GM19455 (cell line): Measurements from ENCODE around the gene UBAP1.
"Not testable (repeated sequence)": the region's sequence is repeated elsewhere in the genome, so short reads cannot be mapped to it uniquely, and the experiment has no call there.

ENCODE experiments used
- ATAC-seq: cut with Tn5 transposase; IDR thresholded peaks from one replicate; pipeline ENCODE4 v1.9.1; 2021; ENCODE audit not compliant: unreplicated experiment

The UBAP1 gene

DNA sequence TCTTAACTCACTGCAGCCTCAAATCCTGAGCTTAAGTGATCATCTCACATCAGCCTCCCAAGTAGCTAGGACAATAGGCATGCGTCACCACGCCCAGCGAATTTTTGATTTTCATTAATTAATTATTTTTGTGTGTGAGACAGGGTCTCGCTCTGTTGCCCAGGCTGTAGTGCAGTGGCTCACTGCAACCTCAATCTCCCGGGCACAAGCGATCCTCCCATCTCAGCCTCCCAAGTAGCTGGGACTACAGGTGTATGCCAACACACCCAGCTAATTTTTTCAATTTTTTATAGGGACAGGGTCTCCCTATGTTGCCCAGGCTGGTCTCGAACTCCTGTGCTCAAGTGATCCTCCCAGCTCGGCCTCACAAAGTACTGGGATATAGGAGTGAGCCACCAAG is 41.4 kb downstream of the UBAP1 start:
- ATAC-seq: no peak

DNA sequence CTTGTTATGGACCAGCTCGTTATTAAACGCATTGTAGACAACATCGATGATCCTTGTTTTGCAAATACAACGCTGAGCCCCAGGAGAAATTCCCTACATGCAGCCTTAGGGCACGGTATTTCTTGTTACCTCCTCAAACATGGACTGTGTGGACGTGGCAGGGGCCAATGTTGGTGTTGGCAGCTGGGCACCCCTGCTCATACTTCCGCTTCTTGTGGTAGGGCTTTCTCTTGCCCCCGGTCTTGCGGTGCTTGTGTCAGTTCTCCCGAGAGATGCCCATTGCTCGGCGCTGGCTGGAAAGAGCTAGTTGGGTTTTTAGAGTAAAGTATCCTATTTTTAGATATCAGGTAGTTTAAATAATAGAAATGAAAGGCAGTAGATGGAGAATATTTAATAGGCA is 45.5 kb downstream of the UBAP1 start:
- ATAC-seq: no peak

DNA sequence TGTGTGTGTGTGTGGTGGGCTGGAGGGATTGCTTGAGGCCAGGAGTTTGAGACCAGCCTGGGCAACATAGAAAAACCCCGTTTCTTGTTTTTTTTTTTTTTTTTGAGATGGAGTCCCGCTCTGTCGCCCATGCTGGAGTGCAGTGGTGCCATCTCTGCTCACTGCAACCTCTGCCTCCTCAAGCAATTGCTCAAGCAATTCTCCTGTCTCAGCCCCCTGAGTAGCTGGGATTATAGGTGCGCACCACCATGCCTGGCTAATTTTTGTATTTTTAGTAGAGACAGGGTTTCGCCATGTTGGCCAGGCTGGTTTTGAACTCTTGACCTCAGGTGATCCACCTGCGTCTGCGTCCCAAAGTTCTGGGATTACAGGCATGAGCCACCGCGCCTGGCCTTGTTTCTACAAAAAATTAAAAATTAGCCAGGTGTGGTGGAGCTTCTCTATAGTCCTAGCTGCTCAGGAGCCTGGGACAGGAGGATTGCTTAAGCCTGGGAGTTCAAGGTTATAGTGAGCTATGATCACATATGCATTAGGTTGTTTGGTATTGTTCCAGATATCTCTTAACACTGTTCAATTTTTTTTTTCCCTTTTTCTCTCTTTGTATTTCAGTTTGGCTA is 47.4 kb downstream of the UBAP1 start:
- not testable (repeated sequence) for ATAC-seq

GRCh38 chr9:34227445-34227844 is 48.6 kb downstream of the UBAP1 start:
- ATAC-seq: no peak

GRCh38 chr9:34230556-34230955 is 51.7 kb downstream of the UBAP1 start:
- ATAC-seq: no peak

DNA sequence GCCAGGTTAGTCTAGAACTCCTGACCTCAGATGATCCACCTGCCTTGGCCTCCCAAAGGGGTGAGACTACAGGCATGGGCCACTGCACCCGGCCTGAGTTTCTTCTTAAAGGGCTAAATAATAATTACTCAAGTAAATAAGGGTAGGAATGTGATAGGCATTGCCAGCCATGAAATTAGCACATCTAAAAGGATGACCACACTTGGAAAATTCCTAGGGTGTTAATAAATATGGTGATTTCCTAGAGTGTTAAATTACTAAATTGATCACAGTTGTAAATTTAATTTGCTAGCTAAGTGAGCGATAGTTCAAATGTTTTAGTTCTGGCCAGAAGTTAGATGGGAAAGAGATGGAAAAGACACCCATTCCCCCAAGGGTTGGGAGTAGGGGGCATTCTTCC is 53.4 kb downstream of the UBAP1 start:
- ATAC-seq: no peak

GRCh38 chr9:34233672-34234071 is 54.8 kb downstream of the UBAP1 start:
- no peak for ATAC-seq

DNA sequence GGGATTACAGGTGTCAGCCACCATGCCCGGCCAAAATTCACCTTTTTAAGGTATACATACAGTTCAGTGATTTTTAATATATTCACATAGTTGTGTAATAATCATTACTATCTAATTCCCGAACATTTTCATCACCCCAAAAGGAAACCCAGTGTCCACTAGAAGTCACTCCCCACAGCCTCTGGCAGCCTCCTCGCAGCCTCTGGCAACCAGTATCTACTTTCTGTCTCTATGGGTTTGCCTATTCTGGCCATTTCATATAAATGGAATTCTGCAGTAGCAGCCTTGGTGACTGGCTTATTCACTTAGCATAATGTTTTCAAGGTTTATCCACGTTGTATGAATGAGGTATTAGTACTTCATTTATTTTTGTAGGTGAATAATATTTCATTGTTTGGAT is 59.0 kb downstream of the UBAP1 start:
- ATAC-seq: no peak

DNA sequence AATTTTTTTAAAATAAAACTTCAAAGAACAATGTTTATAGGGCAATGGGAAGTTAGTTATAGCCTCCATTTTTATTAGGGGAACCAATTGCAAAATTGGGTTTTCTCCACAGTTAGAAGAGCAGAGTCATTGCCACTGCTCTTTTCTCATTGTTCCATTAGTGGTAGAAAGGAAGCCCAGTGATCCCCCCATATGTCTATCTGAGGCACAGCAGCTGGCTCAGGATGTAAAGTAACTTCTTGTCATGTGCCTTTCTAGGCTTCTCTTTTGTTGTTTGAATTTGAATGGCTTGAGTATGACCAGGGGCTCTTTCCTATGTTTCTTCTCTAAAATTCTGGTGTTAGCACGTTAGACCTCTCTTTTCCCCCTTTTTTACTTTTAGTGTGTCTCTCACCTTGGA is 61.2 kb downstream of the UBAP1 start:
- no peak for ATAC-seq

DNA sequence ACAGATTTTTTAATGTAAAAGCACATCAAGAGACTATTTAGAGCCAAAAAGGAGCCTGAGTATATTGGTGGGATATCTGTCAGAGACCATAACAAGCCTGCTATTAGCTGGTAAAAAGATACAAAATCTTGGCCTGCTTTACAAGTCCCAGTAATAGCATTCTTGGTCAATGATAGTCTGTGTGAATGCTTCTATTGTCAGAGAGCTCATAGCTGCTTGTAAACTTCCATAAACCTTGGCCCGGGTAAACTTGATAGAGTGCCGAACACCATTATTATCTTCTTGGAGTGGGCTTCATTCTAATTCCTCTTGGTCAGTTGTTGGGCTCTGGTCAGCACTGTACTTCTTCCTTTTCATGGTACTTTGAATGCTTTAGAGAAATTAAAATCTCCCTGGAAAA is 64.0 kb downstream of the UBAP1 start:
- no peak for ATAC-seq

DNA sequence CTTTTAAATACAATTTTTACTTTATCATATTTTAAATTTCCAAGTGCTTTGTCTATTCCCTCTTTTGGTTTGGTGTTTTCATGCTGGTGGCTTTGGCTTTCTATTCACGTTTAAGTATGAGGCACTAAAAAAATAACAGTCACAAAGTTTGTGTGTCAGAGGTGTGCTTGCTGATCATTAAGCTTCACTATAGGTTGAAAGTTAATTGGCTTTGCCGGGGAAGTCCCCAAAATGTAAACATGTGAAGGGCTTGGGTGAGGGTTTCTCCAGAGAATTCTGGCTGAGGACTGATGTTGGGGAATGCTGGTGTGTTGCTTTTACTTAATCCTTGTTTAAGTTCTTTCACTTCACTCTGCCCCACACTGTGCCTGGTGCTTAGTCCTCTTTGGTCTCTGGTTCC is 66.4 kb downstream of the UBAP1 start:
- not testable (repeated sequence) for ATAC-seq

DNA sequence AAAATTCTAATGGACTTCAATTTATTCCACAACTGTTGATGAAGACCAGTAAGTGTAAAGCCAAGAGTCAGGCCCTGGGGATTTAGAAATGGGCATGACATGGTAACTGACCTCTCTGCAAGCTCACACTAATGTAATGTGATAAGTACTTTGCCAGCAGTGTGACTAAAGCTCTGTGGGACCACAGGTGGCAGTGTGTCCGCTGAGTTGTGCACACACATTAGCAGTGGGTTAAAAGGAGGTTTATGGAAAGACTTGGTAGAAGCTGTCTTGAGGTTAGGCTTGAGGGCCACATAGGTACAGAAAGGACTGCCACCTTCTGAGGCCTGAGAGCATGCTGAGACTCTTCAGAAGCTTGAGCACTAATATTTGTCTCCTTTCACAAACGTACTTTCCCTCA is 67.6 kb downstream of the UBAP1 start:
- ATAC-seq: no peak

GRCh38 chr9:34247782-34248181 is 68.9 kb downstream of the UBAP1 start:
- ATAC-seq: not testable (repeated sequence)

- no peak for ATAC-seq
Measured at GRCh38 chr9:34249274-34249673, 70.4 kb downstream of the UBAP1 start.

DNA sequence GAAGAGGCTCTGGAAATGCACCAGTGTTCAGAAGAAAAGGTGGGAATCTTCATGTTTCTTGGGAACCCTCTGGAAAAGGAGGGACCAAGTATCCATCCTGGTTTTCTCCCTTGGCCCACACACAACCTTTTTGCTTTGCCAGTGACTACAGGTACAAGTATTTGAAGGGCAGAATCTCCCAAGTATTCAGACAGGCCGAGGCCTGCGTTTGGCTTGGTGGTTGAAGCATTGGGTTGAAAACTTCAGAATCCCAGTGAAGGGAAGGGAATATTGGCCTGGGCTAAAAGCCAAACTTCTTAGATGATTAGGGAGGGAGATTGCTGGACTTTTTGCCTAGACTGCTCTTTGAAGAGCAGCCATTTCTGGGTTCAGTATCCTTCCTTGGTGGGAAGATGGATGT is 71.9 kb downstream of the UBAP1 start:
- ATAC-seq: no peak

GRCh38 chr9:34252016-34252415 is 73.2 kb downstream of the UBAP1 start:
- no peak for ATAC-seq

DNA sequence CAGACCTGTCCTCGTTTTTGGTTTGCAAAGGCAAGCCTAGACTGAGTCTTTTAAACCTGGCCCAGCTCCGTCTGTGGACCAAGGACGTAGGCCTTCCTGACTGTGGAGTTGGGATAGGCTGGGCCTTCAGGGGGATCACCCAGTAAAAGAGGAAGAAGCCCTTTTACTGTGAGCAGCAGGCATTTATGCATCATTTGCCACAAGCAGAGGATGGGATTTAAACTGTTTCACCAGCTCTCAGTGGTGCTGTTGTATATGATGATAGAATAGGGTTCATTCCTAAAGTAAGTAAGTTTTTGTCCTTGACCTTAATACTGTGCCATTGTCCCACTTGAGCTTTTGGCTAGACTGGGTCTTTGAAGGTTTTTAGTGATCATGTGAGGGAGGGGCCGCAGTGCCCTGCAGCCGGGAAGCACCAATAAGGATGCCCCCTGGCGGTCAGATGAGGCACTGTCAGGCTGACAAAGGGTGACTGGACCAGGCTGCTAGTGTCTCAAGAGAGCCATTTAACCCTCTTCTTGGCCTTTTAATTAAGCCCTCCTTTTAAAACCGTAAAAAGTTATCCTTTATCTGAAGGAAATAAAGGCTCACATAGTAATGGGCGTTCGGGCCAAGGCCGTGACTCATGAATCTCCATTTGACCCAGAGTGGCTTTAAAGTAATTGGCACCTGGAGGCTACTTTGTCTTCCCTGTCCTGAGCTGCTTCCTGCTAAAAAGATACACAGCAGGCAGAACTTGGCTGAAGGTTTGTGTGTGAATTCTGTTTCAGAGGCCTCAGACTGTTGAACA is 74.0 kb downstream of the UBAP1 start:
- ATAC-seq: no peak

- ATAC-seq: no peak
Measured at GRCh38 chr9:34253460-34253837, 74.6 kb downstream of the UBAP1 start.

- ATAC-seq: no peak
Measured at GRCh38 chr9:34254141-34254913, 75.5 kb downstream of the UBAP1 start.

- ATAC-seq: no peak
Measured at GRCh38 chr9:34254966-34255825, 76.4 kb downstream of the UBAP1 start.

DNA sequence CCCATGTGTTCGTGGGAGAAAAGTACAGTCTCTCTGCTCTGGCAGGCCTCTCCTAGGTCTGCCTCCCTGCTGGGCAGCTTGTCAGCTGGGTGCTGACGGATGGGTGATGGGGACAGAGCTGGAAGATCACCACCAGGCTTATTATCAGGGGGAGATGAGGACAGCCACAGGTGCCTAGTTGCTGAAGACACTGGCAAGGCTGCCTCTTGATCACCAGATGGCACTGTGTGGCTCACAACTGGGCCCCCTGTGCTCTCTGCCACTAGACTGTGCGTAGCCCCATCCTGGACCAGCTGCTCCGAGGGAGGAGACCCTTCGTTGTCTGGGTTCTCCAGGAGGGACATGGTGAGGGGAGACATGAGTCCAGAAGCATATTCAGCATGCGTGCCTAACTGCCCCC is 77.3 kb downstream of the UBAP1 start:
- ATAC-seq: no peak
